ENCODE data around the gene CDC42. TPM values are rescaled to one million over a fixed set of nuclear protein-coding genes. Genes with fewer than 3 reads are reported as not detected.

The CDC42 gene
- total and polyA plus RNA-seq, 9 of the 15 experiments (the other 6 are each of a cell fraction or from before 2014, with no cell fraction given), result 186 to 398 (median 325) TPM

- WGBS (ENCODE audit: insufficient coverage, low coverage, missing lambda C conversion rate), result 91% methylated on average over 3 of the region's 3 CpGs
- ATAC-seq (no peak), FAIRE-seq (no peak), DNase-seq (ENCODE audit: extremely low read depth in 1 of 4, low spot score in 3 of 4) (no peak)
- Histone ChIP-seq H3K4me3 (no peak overlapping the region), H3K4me1 (replicated peaks in 1 of 2; ENCODE audit: control insufficient read depth in 2 of 2, insufficient read depth in 2 of 2, low read length in 2 of 2) (peaks cover 0 to 22% of the 10 kb centered on the region in 2 experiments; a peak in 2 of 5 replicates), H3K9me1 (ENCODE audit: control insufficient read depth, insufficient read depth, low read length) (peaks cover 6% of the 10 kb centered on the region), H4K20me1 (replicated peaks; ENCODE audit: control insufficient read depth, insufficient read depth, low read length) (peaks cover 14% of the 10 kb centered on the region), H3K79me2 (ENCODE audit: control insufficient read depth, insufficient read depth, low read length) (no peaks in the 10 kb centered on the region; the same call in 2 of the 3 replicates), H2AFZ (ENCODE audit: low read depth, low read length) (no peak overlapping the region), H3K27me3 (ENCODE audit: control insufficient read depth in 2 of 2, insufficient read depth in 2 of 2, low read length in 2 of 2) (no peaks in the 10 kb centered on the region), H3K9ac (ENCODE audit: insufficient read depth in 1 of 2, low read depth in 2 of 2, low read length in 2 of 2) (no peak overlapping the region), H3K27ac (ENCODE audit: extremely low read depth, low read depth, low read length) (no peak overlapping the region), H3K36me3 (ENCODE audit: control insufficient read depth, insufficient read depth, low read length) (peaks cover 50% of the 10 kb centered on the region), H3K9me3 (replicated peaks; ENCODE audit: control insufficient read depth, insufficient read depth, low read depth, low read length) (no peaks in the 10 kb centered on the region), H3K4me2 (ENCODE audit: insufficient read depth, low read length) (no peak overlapping the region)
- POLR2A ChIA-PET, result interaction anchor here (0.7 to 1.1 kb wide), 2 partner anchors 9 to 368 kb away, joined by 3 read pairs; no protein-coding TSS in a partner anchor
- no TSS peak for BruUV-seq (replicated peaks)
- intact Hi-C loops (cut with micrococcal nuclease) (no loop called here), in situ Hi-C loops (cut with MboI) (no loop called here)
- CTCF ChIA-PET (ENCODE audit: low intra/inter-chr PET ratio), result no interaction called here
- TF ChIP-seq CHAMP1 (IDR thresholded peaks at IDR 0.05) (no peak), FOXP4 (CRISPR knock-in tag; IDR thresholded peaks at IDR 0.05; ENCODE audit: borderline replicate concordance) (no peak), EHMT2 (IDR thresholded peaks at IDR 0.05) (no peak), POLR3A (IDR thresholded peaks at IDR 0.05; ENCODE audit: borderline replicate concordance, extremely low read depth, insufficient read depth, insufficient read length) (no peak), MBD1 (CRISPR knock-in tag; IDR thresholded peaks at IDR 0.05) (no peak), TSHZ1 (CRISPR knock-in tag; IDR thresholded peaks at IDR 0.05) (no peak), RAD51 (IDR thresholded peaks at IDR 0.05; ENCODE audit: borderline replicate concordance, low read depth) (no peak), GTF3C2 (IDR thresholded peaks at IDR 0.05; ENCODE audit: borderline replicate concordance, extremely low read depth, insufficient read length) (no peak)
These were observed 60.0 kb downstream of the CDC42 start for GRCh38 chr1:22112554-22112953.
